Endothelial cell (in vitro differentiated cells): Measurements from ENCODE around the gene CTNS. TPM values are rescaled to one million over a fixed set of nuclear protein-coding genes. Genes with fewer than 3 reads are reported as not detected.

Experiments used
- DNase-seq: peaks from one replicate; pipeline ENCODE4 v3.0.0; 2021; ENCODE audit warnings: low spot score
- H3K27ac Mint-ChIP-seq: one replicate; pipeline ENCODE4 v1.8.0; 2021; ENCODE audit warnings: mixed read lengths, inconsistent platforms; ENCODE audit not compliant: unreplicated experiment
- H3K27me3 Mint-ChIP-seq: one replicate; pipeline ENCODE4 v1.8.0; 2021; ENCODE audit warnings: mild to moderate bottlenecking, moderate library complexity, mixed read lengths, inconsistent platforms; ENCODE audit not compliant: unreplicated experiment
- H3K36me3 Mint-ChIP-seq: one replicate; pipeline ENCODE4 v1.8.0; 2021; ENCODE audit warnings: mild to moderate bottlenecking, low read depth, mixed read lengths, inconsistent platforms; ENCODE audit not compliant: unreplicated experiment
- H3K4me1 Mint-ChIP-seq: one replicate; pipeline ENCODE4 v1.8.0; 2021; ENCODE audit warnings: mild to moderate bottlenecking, mixed read lengths, inconsistent platforms; ENCODE audit not compliant: unreplicated experiment
- H3K4me3 Mint-ChIP-seq: one replicate; pipeline ENCODE4 v1.8.0; 2021; ENCODE audit warnings: mild to moderate bottlenecking, mixed read lengths, inconsistent platforms; ENCODE audit not compliant: unreplicated experiment
- H3K9me3 Mint-ChIP-seq: one replicate; pipeline ENCODE4 v1.8.0; 2021; ENCODE audit warnings: mixed read lengths, inconsistent platforms; ENCODE audit not compliant: unreplicated experiment
- CTCF ChIP-seq: fragments of 200-600 bp; sonication (generic); IDR thresholded peaks from one replicate; pipeline ENCODE4 v1.5.0; 2021; ENCODE audit warnings: antibody characterized with exemption; ENCODE audit not compliant: unreplicated experiment
- total RNA-seq: library from RNA; stranded (reverse); fragmentation: NEBNext Ultra II Directional; extraction: Animal tissue kit (Norgen Biotek cat#: 25700); gene quantifications from one replicate; pipeline ENCODE4 v1.2.1, GENCODE V29; 2021; ENCODE audit not compliant: unreplicated experiment

Gene CTNS
- total RNA-seq, 1 donor from 2014 or later: 17.5 TPM

GRCh38 chr17:3647251-3647650 lies 10.7 kb downstream of the CTNS start:
- no peak for DNase-seq
- peaks cover 15% of the 10 kb centered on the region for H3K36me3 Mint-ChIP-seq
- H3K27ac Mint-ChIP-seq: no peak overlapping the region
- TF ChIP-seq CTCF: no peak
- peaks cover 5% of the 10 kb centered on the region for H3K4me1 Mint-ChIP-seq
- H3K9me3 Mint-ChIP-seq: no peaks in the 10 kb centered on the region
- H3K27me3 Mint-ChIP-seq: peaks cover 9% of the 10 kb centered on the region
- no peak overlapping the region for H3K4me3 Mint-ChIP-seq

GRCh38 chr17:3647769-3648555 lies 11.4 kb downstream of the CTNS start:
- Mint-ChIP-seq H3K36me3 (peaks cover 15% of the 10 kb centered on the region), H3K4me3 (no peak overlapping the region), H3K9me3 (no peaks in the 10 kb centered on the region), H3K4me1 (peaks cover 5% of the 10 kb centered on the region), H3K27me3 (peaks cover 9% of the 10 kb centered on the region), H3K27ac (no peak overlapping the region)
- peak; percentile 73 for DNase-seq
- TF ChIP-seq CTCF: no peak

GRCh38 chr17:3655766-3656165 lies 19.2 kb downstream of the CTNS start:
- no peaks in the 10 kb centered on the region for H3K4me1 Mint-ChIP-seq
- no peaks in the 10 kb centered on the region for H3K36me3 Mint-ChIP-seq
- peaks cover 3% of the 10 kb centered on the region for H3K27me3 Mint-ChIP-seq
- H3K9me3 Mint-ChIP-seq: no peaks in the 10 kb centered on the region
- TF ChIP-seq CTCF: no peak
- no peak for DNase-seq
- H3K27ac Mint-ChIP-seq: peak overlapping the region; percentile 52
- H3K4me3 Mint-ChIP-seq: no peak overlapping the region

- TF ChIP-seq CTCF: no peak
- H3K27ac Mint-ChIP-seq: peak overlapping the region; percentile 52
- peaks cover 6% of the 10 kb centered on the region for H3K27me3 Mint-ChIP-seq
- H3K4me3 Mint-ChIP-seq: no peak overlapping the region
- H3K9me3 Mint-ChIP-seq: no peaks in the 10 kb centered on the region
- no peaks in the 10 kb centered on the region for H3K4me1 Mint-ChIP-seq
- no peak for DNase-seq
- H3K36me3 Mint-ChIP-seq: no peaks in the 10 kb centered on the region
These were observed 19.8 kb downstream of the CTNS start for GRCh38 chr17:3656353-3656752.

GRCh38 chr17:3656755-3657587 lies 20.4 kb downstream of the CTNS start:
- H3K4me3 Mint-ChIP-seq: no peak overlapping the region
- H3K9me3 Mint-ChIP-seq: no peaks in the 10 kb centered on the region
- H3K27me3 Mint-ChIP-seq: peaks cover 6% of the 10 kb centered on the region
- no peak for TF ChIP-seq CTCF
- DNase-seq: no peak
- H3K4me1 Mint-ChIP-seq: no peaks in the 10 kb centered on the region
- no peaks in the 10 kb centered on the region for H3K36me3 Mint-ChIP-seq
- H3K27ac Mint-ChIP-seq: no peak overlapping the region
